Thyroid gland (tissue), 4 donors: ENCODE results near the gene TMEM143. TPM values are rescaled to one million over a fixed set of nuclear protein-coding genes. Genes with fewer than 3 reads are reported as not detected.

Source experiments
- DNase-seq, 2 donors: peaks; one replicate each; pipeline ENCODE4 v3.0.0-alpha.2; 2019
- H3K27ac ChIP-seq, 3 donors: fragments of 200-600 bp; sonication (generic); 1 replicate in 2 of 3; 2 replicates in 1 of 3; pipeline ENCODE4 v1.5.1; 2016 to 2019; ENCODE audit warnings: mild to moderate bottlenecking in 1 of 3, moderate library complexity in 1 of 3
- H3K27me3 ChIP-seq: fragments of 200-600 bp; sonication (generic); one replicate; pipeline ENCODE4 v1.5.1; 2019
- H3K36me3 ChIP-seq, 2 donors: fragments of 200-600 bp; sonication (generic); one replicate each; pipeline ENCODE4 v1.5.1; 2016 to 2019
- H3K4me1 ChIP-seq, 2 donors: fragments of 200-600 bp; sonication (generic); one replicate each; pipeline ENCODE4 v1.5.1; 2017 to 2019
- H3K4me3 ChIP-seq, 3 donors: fragments of 200-600 bp; sonication (generic); replicated peaks in 1 of 3; 1 replicate in 2 of 3; 2 replicates in 1 of 3; pipeline ENCODE4 v1.5.1; 2016; ENCODE audit warnings: mild to moderate bottlenecking in 1 of 3
- H3K9me3 ChIP-seq: fragments of 200-600 bp; sonication (generic); one replicate; pipeline ENCODE4 v1.5.1; 2017
- CTCF ChIP-seq, 6 experiments: fragments of 200-600 bp in 3 of 6; fragments of 450-650 bp in 3 of 6; sonication (generic) in 3 of 6; IDR thresholded peaks; one replicate each; pipeline ENCODE4 v1.5.1; 2016 to 2019; ENCODE audit warnings: antibody characterized with exemption in 6 of 6, mild to moderate bottlenecking in 2 of 6, inconsistent platforms in 1 of 6, moderate library complexity in 1 of 6
- POLR2A ChIP-seq, 2 donors: fragments of 450-650 bp; IDR thresholded peaks; one replicate each; pipeline ENCODE4 v1.6.1; 2017; ENCODE audit warnings: antibody characterized with exemption in 2 of 2, mild to moderate bottlenecking in 2 of 2, moderate library complexity in 1 of 2
- WGBS, 2 donors: methylation state at CpG; one replicate each; pipeline ENCODE4 v1.1.5; 2017; 5-methylcytosine and 5-hydroxymethylcytosine counted together
- intact Hi-C: fragments of 100-400 bp; cut with DNase I; formaldehyde crosslinking; loops from one replicate; pipeline ENCODE4 v1.15.1; 2023
- total RNA-seq, 4 donors: library from RNA; depleted of rRNA; stranded (reverse); fragments of >200 nt; gene quantifications; one replicate each; pipeline ENCODE4 v1.2.3, GENCODE V29; 2016

The TMEM143 gene
- total RNA-seq, 4 donors from 2014 or later = 6.3 to 12.6 (median 9.2) TPM

GRCh38 chr19:48359123-48359522, 4.6 kb downstream of the TMEM143 start:
- no peak for DNase-seq
- no peaks in the 10 kb centered on the region for H3K36me3 ChIP-seq
- intact Hi-C loops = no loop called here
- H3K27ac ChIP-seq = no peak overlapping the region
- H3K27me3 ChIP-seq = no peaks in the 10 kb centered on the region
- peaks cover 4 to 5% of the 10 kb centered on the region in 2 donors for H3K4me1 ChIP-seq
- no peak overlapping the region for H3K4me3 ChIP-seq
- TF ChIP-seq POLR2A (IDR thresholded peaks at IDR 0.05) = no peak
- no peak for TF ChIP-seq CTCF (IDR thresholded peaks at IDR 0.05)
- H3K9me3 ChIP-seq = no peaks in the 10 kb centered on the region
- WGBS, 2 donors = 94 to 96% methylated on average over 5 of the region's 5 CpGs

DNA sequence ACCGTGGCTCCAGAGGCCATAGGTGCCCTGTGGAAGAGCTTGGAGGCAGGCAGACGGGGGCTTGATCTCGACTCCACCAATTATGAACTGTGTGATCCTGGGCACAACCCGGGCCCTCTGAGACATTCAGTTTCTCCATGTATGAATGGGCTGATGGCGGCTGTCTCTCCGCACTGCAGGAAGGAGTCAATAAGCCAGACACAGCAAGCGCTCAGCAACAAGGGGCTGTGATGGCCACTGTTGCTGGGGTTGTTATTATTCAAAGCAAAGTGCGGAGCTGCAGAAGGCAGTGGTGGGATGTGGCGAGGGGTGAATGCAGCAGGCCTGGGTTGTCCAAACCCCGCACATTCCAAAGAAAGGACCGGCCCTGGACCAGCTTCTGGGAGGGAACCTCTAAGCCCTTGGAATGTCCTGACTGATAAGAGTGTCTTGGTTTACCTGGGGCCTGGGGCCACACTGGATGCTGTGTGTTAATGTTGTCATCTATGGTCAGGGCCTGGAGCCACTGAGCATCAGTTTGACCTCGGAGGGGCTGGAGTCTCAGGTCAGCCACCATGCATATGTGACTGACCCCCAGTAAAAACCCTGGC, 8.3 kb downstream of the TMEM143 start:
- WGBS, 2 donors = 81 to 84% methylated on average over 11 to 12 of the region's 12 CpGs
- intact Hi-C loops = no loop called here
- DNase-seq = no peak

DNA sequence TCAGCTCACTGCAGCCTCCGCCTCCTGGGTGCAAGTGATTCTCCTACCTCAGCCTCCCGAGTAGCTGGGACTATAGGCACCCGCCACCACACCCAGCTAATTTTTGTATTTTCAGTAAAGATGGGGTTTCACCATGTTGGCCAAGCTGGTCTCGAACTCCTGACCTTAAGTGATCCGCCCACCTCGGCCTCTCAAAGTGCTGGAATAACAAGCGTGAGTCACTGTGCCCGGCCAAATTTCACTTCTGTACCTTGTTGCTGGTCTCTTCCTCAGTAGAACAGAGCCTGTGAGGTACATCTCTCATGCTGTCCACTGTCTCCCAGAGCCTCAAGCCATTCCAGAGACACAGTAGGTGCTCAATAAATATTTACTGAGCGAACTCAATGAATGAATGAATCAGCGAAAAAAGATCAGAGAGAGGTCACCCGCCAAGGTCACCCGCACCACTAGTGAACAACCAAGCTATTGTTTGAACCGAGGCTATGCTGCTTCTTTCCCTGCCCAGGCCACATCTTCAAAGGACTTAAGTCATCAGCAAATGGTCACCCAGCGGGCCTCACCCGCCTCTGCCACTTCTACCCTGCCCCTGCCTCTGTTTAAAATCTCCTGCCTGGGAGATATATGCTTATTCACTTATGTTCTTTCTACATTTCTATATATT, 9.3 kb downstream of the TMEM143 start:
- no peak overlapping the region for H3K27ac ChIP-seq
- TF ChIP-seq POLR2A (IDR thresholded peaks at IDR 0.05) (no peak), CTCF (IDR thresholded peaks at IDR 0.05) (no peak)
- no peak for DNase-seq
- H3K9me3 ChIP-seq = no peaks in the 10 kb centered on the region
- WGBS, 2 donors = 84 to 90% methylated on average over 15 of the region's 15 CpGs
- no peaks in the 10 kb centered on the region for H3K36me3 ChIP-seq
- no peaks in the 10 kb centered on the region for H3K27me3 ChIP-seq
- no peaks in the 10 kb centered on the region for H3K4me1 ChIP-seq
- no peak overlapping the region for H3K4me3 ChIP-seq
- intact Hi-C loops = no loop called here

More for the DNA sequence above, 8.3 kb downstream of the TMEM143 start:
- no peak overlapping the region for H3K4me3 ChIP-seq
- H3K36me3 ChIP-seq = no peaks in the 10 kb centered on the region
- TF ChIP-seq POLR2A (IDR thresholded peaks at IDR 0.05) (no peak), CTCF (IDR thresholded peaks at IDR 0.05) (no peak)
- no peaks in the 10 kb centered on the region for H3K27me3 ChIP-seq
- H3K4me1 ChIP-seq = no peaks in the 10 kb centered on the region
- H3K9me3 ChIP-seq = no peaks in the 10 kb centered on the region
- H3K27ac ChIP-seq = no peak overlapping the region

DNA sequence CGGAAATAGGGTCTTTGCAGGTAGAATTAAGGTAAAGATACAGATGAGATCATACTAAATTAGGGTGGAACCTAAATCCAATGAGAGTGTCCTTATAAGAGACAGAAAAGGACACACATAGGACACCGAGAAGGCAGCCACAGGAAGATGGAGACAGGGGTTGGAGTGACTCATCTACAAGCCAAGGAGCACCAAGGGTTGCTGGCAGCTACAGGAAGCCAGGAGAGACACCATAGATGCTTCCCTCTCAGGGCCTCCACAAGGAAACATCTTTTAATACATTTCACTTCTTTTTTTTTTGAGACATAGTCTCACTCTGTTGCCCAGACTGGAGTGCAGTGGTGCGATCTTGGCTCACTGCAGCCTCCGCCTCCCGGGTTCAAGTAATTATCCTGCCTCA, 10.1 kb downstream of the TMEM143 start:
- TF ChIP-seq POLR2A (IDR thresholded peaks at IDR 0.05) = no peak
- TF ChIP-seq CTCF (IDR thresholded peaks at IDR 0.05) = no peak
- DNase-seq = no peak
- H3K27me3 ChIP-seq = no peaks in the 10 kb centered on the region
- no peaks in the 10 kb centered on the region for H3K4me1 ChIP-seq
- WGBS, 2 donors = 91 to 93% methylated on average over 5 of the region's 5 CpGs
- intact Hi-C loops = no loop called here
- no peak overlapping the region for H3K4me3 ChIP-seq
- H3K36me3 ChIP-seq = no peaks in the 10 kb centered on the region
- no peak overlapping the region for H3K27ac ChIP-seq
- no peaks in the 10 kb centered on the region for H3K9me3 ChIP-seq

GRCh38 chr19:48351341-48351752, 12.4 kb downstream of the TMEM143 start:
- Histone ChIP-seq H3K27me3 (no peaks in the 10 kb centered on the region), H3K36me3 (no peaks in the 10 kb centered on the region), H3K4me3 (no peak overlapping the region), H3K27ac (no peak overlapping the region), H3K4me1 (peaks cover 0 to 6% of the 10 kb centered on the region in 2 donors), H3K9me3 (no peaks in the 10 kb centered on the region)
- peak; percentile 71 to 83 for DNase-seq
- intact Hi-C loops = no loop called here
- TF ChIP-seq CTCF (IDR thresholded peaks at IDR 0.05) (peak; percentile 54 to 91 (median 64)), POLR2A (IDR thresholded peaks at IDR 0.05) (no peak)
- 39 to 45% methylated on average over 8 of the region's 8 CpGs for WGBS, 2 donors
